Measurements from ENCODE around the gene HSD11B1L.
"Not testable (repeated sequence)": the region's sequence is repeated elsewhere in the genome, so short reads cannot be mapped to it uniquely, and the experiment has no call there.

HSD11B1L gene

DNA sequence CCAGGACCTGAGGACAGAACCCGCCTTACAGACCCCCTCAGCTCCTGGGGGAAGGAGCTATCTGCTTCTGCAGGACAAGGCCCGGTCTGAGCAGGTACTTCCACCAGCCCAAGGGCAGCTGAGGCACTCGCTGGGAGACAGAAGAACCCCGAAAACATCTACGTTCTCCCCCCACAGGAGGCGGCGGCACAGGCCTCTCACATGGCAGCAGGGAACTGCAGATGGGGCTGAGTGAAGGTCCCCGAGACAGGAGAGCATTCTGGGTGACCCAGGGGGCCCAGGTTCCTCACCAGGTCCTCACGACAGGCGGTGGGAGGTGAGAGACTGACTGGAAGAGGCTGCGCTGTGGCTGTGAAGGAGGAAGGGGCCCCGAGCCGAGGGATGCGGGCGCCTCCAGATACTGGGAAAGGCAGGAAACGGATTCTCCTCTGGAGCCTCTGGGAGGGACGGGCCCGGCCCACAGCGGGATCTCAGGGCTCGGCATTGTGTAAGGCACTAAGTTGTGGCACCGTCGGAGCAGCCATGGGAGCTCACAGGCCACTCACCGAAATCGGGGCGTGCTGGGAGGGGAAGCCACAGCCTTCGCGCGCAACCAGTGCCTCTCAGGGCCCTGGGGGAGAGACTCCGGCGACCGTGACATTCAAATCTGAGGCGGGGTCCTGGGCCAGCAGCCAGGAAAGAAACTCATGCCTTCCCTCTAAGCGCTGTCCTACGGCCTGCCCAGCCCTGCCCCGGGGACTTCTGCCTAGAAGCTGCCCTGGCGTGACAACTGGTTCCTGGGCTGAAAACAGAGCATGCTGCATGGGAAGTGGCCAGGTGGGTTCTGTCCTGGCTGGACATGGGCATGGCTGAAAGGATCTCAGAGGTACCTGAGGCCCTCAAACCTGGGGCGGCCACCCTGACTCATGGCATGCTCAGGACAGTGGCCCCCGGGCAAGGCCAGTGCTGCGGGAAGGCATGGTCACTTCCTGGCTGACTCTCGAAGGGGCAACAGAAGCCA lies 23.3 kb downstream of the HSD11B1L start:
- no peak for DNase-seq

DNA sequence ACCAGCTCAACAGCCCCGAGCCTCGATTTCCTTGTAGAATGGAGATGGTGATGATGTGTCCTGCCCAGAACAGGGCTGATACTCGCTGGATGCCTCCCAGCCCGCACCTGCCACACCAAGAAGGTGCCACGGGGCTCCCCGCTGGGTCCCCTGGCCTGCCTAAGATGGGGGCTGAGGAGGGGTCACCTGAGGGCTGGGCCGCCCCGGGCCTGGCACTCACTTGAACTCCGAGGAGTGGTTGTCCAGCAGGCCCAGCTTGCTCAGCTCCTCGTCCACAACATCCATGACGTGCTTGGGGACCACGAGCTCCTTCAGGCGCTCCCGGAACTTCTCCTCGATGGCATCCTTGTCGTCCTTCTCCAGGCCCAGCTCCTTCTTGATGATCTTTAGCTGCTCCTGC lies 24.7 kb downstream of the HSD11B1L start:
- no peak for DNase-seq

DNA sequence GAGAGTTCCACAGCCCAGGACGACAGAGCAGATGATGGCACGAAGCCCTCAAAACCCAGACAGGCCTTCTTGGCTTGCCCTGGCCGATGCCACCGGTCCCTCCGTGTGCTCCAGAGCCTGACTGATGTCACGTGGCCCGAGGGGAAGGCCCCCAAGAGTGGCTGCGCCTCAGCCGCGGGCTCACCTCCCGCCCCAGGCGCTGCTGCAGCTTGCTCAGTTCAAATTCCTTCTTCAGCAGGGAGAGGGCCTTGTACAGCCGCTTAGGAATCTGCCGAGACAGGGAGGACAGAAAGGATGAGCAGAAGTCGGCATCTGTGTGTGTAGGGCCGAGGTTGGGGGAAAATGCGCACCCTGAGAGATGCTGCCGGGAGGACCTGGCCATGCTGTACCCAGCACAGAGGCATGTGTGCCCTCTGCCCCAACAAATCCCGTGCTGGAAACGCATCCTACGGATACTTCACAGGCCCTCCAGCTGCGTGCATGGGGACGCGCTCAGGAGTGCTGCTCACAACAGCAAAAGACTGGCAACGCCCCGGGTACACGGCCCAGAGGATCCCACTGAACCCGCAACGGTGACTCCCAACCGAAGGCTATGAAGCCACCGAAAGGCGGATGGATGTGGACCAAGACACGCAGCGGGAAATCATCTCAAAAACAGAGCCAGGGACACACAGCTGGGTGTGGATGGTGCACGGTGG lies 26.2 kb downstream of the HSD11B1L start:
- no peak for DNase-seq

- no peak for DNase-seq
Observed at GRCh38 chr19:5707576-5708575, 27.0 kb downstream of the HSD11B1L start.

- DNase-seq = no peak
Observed at GRCh38 chr19:5711025-5711424, 30.2 kb downstream of the HSD11B1L start.

DNA sequence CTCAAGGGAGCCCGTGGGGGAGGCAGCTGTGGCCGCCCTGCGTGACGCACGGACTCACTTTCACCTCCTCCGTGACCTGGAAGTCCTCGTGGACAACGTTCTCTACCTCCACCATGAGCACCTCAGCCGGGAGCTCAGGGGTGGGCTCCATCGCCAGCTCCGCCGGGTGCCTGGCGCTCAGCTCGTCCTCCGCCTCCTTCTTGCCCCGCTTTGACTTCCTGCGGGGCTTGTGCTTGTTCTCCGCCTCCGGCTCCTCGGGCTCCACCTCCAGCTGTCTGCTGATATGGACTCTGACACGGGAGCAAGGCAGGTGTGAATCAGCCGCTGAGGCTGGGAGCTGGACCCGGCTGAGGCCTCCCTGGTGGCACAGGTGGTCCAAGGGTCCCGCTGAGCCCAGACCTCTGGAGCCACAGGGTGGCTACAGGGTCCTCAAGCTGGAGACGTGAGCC lies 30.9 kb downstream of the HSD11B1L start:
- no peak for DNase-seq

- no peak for DNase-seq
Observed at GRCh38 chr19:5713228-5713627, 32.4 kb downstream of the HSD11B1L start.

- DNase-seq = no peak
Observed at GRCh38 chr19:5714816-5715215, 34.0 kb downstream of the HSD11B1L start.

GRCh38 chr19:5717215-5717935 lies 36.5 kb downstream of the HSD11B1L start:
- no peak for DNase-seq

DNA sequence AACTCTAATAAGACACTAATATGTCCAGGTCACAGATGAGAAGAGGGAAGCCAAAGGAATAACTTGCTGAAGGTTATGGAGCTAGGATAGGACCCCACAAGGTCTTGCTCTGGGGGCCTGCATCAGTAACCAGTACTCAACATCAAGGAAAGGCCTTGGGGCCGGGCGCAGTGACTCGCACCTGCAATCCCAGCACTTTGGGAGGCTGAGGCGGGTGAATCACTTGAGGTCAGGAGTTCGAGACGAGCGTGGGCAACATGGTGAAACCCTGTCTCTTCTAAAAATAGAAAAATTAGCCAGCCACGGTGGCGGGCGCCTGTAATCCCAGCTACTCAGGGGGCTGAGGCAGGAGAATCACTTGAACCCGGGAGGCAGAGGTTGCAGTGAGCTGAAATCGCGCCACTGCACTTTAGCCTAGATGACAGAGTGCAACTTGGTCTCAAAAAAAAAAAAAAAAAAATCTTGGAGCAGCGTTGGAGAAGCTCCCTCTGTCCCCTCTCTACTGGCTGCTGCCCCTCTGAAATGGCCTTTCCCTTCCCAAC lies 37.3 kb downstream of the HSD11B1L start:
- DNase-seq = no peak

- DNase-seq = no peak
Observed at GRCh38 chr19:5718579-5719273, 37.9 kb downstream of the HSD11B1L start.

GRCh38 chr19:5719274-5719960 lies 38.6 kb downstream of the HSD11B1L start:
- no peak for DNase-seq

- peak; percentile 98 for DNase-seq
Observed at GRCh38 chr19:5719961-5720790, 39.3 kb downstream of the HSD11B1L start, which contains the start of the genes CATSPERD and LONP1. Gene CATSPERD (plus strand): TSS chr19:5720637. CDS start chr19:5720738, 101 bp downstream. Gene LONP1 (minus strand): TSS chr19:5720146. CDS start chr19:5720132, 14 bp downstream.

GRCh38 chr19:5727453-5728050 lies 46.7 kb downstream of the HSD11B1L start:
- no peak for DNase-seq

DNA sequence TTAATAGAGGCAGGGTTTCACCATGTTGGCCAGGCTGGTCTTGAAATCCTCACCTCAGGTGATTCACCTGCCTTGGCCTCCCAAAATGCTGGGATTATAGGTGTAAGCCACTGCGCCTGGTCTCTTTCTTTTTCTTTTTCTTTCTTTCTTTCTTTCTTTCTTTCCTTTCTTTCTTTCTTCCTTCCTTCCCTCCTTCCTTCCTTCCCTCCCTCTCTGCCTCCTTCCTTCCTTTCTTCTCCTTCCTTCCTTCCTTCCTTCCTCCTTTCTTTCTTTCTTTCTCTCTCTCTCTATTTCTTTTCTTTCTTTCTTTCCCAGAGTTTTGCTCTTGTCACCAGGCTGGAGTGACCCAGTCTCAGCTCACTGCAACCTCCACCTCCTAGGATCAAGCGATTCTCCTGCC lies 52.3 kb downstream of the HSD11B1L start:
- DNase-seq = not testable (repeated sequence)

Data from midbrain (tissue), 1 donor.